Stimulated activated CD8-positive, alpha-beta memory T cell treated with anti-CD3 and anti-CD28 coated beads, Interleukin-15, amount 100 ng/mL, for 1 hour (primary cell): ENCODE data around the gene MMS19.

ENCODE experiments used
- DNase-seq: peaks from one replicate; pipeline ENCODE4 v3.0.0-alpha.2; 2020; ENCODE audit warnings: low read depth

MMS19 gene

GRCh38 chr10:97525086-97525485 lies 26.9 kb upstream of the MMS19 start:
- DNase-seq, result no peak

- no peak for DNase-seq
Measured at GRCh38 chr10:97522937-97523336, 24.7 kb upstream of the MMS19 start.

- no peak for DNase-seq
Measured at GRCh38 chr10:97522071-97522470, 23.8 kb upstream of the MMS19 start.

- no peak for DNase-seq
Measured at GRCh38 chr10:97520978-97521761, 22.9 kb upstream of the MMS19 start.

GRCh38 chr10:97520520-97520919 lies 22.3 kb upstream of the MMS19 start:
- DNase-seq, result no peak

- no peak for DNase-seq
Measured at GRCh38 chr10:97519342-97519741, 21.1 kb upstream of the MMS19 start.

GRCh38 chr10:97518301-97519043 lies 20.2 kb upstream of the MMS19 start:
- DNase-seq, result no peak

GRCh38 chr10:97517778-97518300 lies 19.6 kb upstream of the MMS19 start:
- no peak for DNase-seq

- no peak for DNase-seq
Measured at GRCh38 chr10:97517096-97517750, 19.0 kb upstream of the MMS19 start.

GRCh38 chr10:97515271-97515978 lies 17.2 kb upstream of the MMS19 start:
- DNase-seq, result no peak

GRCh38 chr10:97514344-97514743 lies 16.1 kb upstream of the MMS19 start:
- DNase-seq, result no peak

GRCh38 chr10:97512993-97513392 lies 14.8 kb upstream of the MMS19 start:
- no peak for DNase-seq

GRCh38 chr10:97511711-97512440 lies 13.7 kb upstream of the MMS19 start:
- DNase-seq, result no peak

- DNase-seq, result no peak
Measured at GRCh38 chr10:97510686-97511085, 12.5 kb upstream of the MMS19 start.

- no peak for DNase-seq
Measured at GRCh38 chr10:97509120-97509680, 11.0 kb upstream of the MMS19 start.

- no peak for DNase-seq
Measured at GRCh38 chr10:97508342-97508741, 10.1 kb upstream of the MMS19 start.

GRCh38 chr10:97506199-97506991 lies 8.2 kb upstream of the MMS19 start:
- no peak for DNase-seq

GRCh38 chr10:97505152-97505551 lies 6.9 kb upstream of the MMS19 start:
- DNase-seq, result no peak

GRCh38 chr10:97503406-97503805 lies 5.2 kb upstream of the MMS19 start:
- no peak for DNase-seq

GRCh38 chr10:97502916-97503315 lies 4.7 kb upstream of the MMS19 start:
- no peak for DNase-seq

- DNase-seq, result no peak
Measured at GRCh38 chr10:97500297-97500575, 2.0 kb upstream of the MMS19 start.
